GM18502 (cell line): ENCODE measurements around the gene PTPN11.
"Not testable (repeated sequence)": the region's sequence is repeated elsewhere in the genome, so short reads cannot be mapped to it uniquely, and the experiment has no call there.

Source experiments
- ATAC-seq: cut with Tn5 transposase; IDR thresholded peaks from one replicate; pipeline ENCODE4 v1.9.1; 2021; ENCODE audit warnings: mild to moderate bottlenecking; ENCODE audit not compliant: unreplicated experiment, poor library complexity

PTPN11 gene

GRCh38 chr12:112418608-112419296 is at the start of gene PTPN11:
Gene PTPN11 (plus strand): TSS chr12:112418947. CDS start chr12:112419112, 165 bp downstream.
- ATAC-seq = peak; percentile 75

GRCh38 chr12:112370199-112370598 is 48.5 kb upstream of the PTPN11 start:
- no peak for ATAC-seq

GRCh38 chr12:112370868-112371510 is 47.8 kb upstream of the PTPN11 start:
- no peak for ATAC-seq

GRCh38 chr12:112374166-112374740 is 44.5 kb upstream of the PTPN11 start:
- ATAC-seq = no peak

- no peak for ATAC-seq
Measured at GRCh38 chr12:112375105-112375504, 43.6 kb upstream of the PTPN11 start.

- no peak for ATAC-seq
Measured at GRCh38 chr12:112380663-112381405, 37.9 kb upstream of the PTPN11 start.

GRCh38 chr12:112381406-112381882 is 37.3 kb upstream of the PTPN11 start:
- ATAC-seq = peak; percentile 52

GRCh38 chr12:112381883-112382796 is 36.6 kb upstream of the PTPN11 start, which contains the start of gene HECTD4:
Gene HECTD4 (minus strand): TSS chr12:112382431. CDS start chr12:112382128, 303 bp downstream.
- peak; percentile 89 for ATAC-seq

GRCh38 chr12:112382866-112383265 is 35.9 kb upstream of the PTPN11 start:
- no peak for ATAC-seq

- no peak for ATAC-seq
Measured at GRCh38 chr12:112386726-112387125, 32.0 kb upstream of the PTPN11 start.

GRCh38 chr12:112389228-112389627 is 29.5 kb upstream of the PTPN11 start:
- ATAC-seq = no peak

GRCh38 chr12:112389922-112390654 is 28.7 kb upstream of the PTPN11 start:
- not testable (repeated sequence) for ATAC-seq

GRCh38 chr12:112393328-112393727 is 25.4 kb upstream of the PTPN11 start:
- no peak for ATAC-seq

GRCh38 chr12:112401054-112401453 is 17.7 kb upstream of the PTPN11 start:
- no peak for ATAC-seq

GRCh38 chr12:112401903-112402498 is 16.7 kb upstream of the PTPN11 start:
- ATAC-seq = no peak

- no peak for ATAC-seq
Measured at GRCh38 chr12:112406519-112407488, 11.9 kb upstream of the PTPN11 start.

- ATAC-seq = not testable (repeated sequence)
Measured at GRCh38 chr12:112407683-112408082, 11.1 kb upstream of the PTPN11 start.
